PFSK-1 (cell line): Measurements from ENCODE around the gene MAPKAPK2.

Source experiments
- FOXP2 ChIP-seq: optimal IDR thresholded peaks from 2 replicates; pipeline ENCODE3; 2011; ENCODE audit warnings: borderline replicate concordance, control low read depth, inconsistent platforms; ENCODE audit not compliant: insufficient read depth; ENCODE audit errors: extremely low read length, extremely low read depth
- POLR2AphosphoS5 ChIP-seq: IDR thresholded peaks from 2 replicates; pipeline ENCODE4 v1.6.1; 2012; ENCODE audit warnings: low read depth, mild to moderate bottlenecking, control low read depth, low read length, moderate library complexity
- SIN3A ChIP-seq: IDR thresholded peaks from 2 replicates; pipeline ENCODE4 v1.6.1; 2012; ENCODE audit warnings: mild to moderate bottlenecking, low read length, moderate library complexity, borderline replicate concordance; ENCODE audit not compliant: insufficient read depth
- TAF1 ChIP-seq: IDR thresholded peaks from 2 replicates; pipeline ENCODE4 v1.6.1; 2012; ENCODE audit warnings: low read length, control low read depth, borderline replicate concordance; ENCODE audit not compliant: insufficient read depth
- TF ChIP-seq, protein P1 (sequence below), 2 experiments: IDR thresholded peaks; 2 replicates each; pipeline versions ENCODE4 v1.6.1 to v1.8.0; 2011 to 2012; ENCODE audit warnings: low read depth in 2 of 2, low read length in 2 of 2, control low read depth in 1 of 2, inconsistent platforms in 1 of 2, mild to moderate bottlenecking in 1 of 2, moderate library complexity in 1 of 2; ENCODE audit not compliant: insufficient read depth in 1 of 2

The MAPKAPK2 gene

DNA sequence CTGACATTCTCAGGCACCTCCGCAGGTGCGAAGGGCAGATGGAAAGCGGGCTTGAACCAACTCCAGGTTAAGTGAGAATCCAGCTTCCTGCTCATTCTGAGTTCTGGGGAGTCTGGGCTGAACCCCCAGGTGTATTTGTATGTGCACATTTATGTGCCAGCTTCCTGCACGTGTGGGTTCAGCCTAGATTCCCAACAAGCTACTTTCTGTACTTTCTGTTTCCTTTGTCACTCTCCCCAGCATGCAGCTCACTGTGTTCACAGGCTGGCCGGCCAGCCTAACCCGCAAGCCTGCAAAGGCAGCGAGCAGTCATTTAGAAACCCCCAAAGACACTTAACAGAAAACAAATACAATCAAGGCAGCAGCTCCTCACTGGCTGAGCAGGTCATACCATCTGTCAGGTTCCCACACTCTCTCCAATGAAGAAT, 84.6 kb downstream of the MAPKAPK2 start:
- TF ChIP-seq FOXP2, result no peak
- no peak for TF ChIP-seq POLR2AphosphoS5
- TF ChIP-seq, protein P1, sequence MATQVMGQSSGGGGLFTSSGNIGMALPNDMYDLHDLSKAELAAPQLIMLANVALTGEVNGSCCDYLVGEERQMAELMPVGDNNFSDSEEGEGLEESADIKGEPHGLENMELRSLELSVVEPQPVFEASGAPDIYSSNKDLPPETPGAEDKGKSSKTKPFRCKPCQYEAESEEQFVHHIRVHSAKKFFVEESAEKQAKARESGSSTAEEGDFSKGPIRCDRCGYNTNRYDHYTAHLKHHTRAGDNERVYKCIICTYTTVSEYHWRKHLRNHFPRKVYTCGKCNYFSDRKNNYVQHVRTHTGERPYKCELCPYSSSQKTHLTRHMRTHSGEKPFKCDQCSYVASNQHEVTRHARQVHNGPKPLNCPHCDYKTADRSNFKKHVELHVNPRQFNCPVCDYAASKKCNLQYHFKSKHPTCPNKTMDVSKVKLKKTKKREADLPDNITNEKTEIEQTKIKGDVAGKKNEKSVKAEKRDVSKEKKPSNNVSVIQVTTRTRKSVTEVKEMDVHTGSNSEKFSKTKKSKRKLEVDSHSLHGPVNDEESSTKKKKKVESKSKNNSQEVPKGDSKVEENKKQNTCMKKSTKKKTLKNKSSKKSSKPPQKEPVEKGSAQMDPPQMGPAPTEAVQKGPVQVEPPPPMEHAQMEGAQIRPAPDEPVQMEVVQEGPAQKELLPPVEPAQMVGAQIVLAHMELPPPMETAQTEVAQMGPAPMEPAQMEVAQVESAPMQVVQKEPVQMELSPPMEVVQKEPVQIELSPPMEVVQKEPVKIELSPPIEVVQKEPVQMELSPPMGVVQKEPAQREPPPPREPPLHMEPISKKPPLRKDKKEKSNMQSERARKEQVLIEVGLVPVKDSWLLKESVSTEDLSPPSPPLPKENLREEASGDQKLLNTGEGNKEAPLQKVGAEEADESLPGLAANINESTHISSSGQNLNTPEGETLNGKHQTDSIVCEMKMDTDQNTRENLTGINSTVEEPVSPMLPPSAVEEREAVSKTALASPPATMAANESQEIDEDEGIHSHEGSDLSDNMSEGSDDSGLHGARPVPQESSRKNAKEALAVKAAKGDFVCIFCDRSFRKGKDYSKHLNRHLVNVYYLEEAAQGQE (IDR thresholded peaks at IDR 0.05; ENCODE audit: insufficient read depth in 1 of 2, low read depth in 2 of 2, low read length in 2 of 2), result no peak
- no peak for TF ChIP-seq SIN3A
- TF ChIP-seq TAF1, result no peak

GRCh38 chr1:206770531-206771337, 86.0 kb downstream of the MAPKAPK2 start, which contains the start of gene IL19:
Gene IL19, plus strand, starts transcription at chr1:206770773. Its CDS starts 65,890 bp downstream, at chr1:206836663.
- no peak for TF ChIP-seq POLR2AphosphoS5
- no peak for TF ChIP-seq FOXP2
- TF ChIP-seq, protein P1 (IDR thresholded peaks at IDR 0.05; ENCODE audit: insufficient read depth in 1 of 2, low read depth in 2 of 2, low read length in 2 of 2), result no peak
- no peak for TF ChIP-seq TAF1
- no peak for TF ChIP-seq SIN3A

GRCh38 chr1:206771338-206771692, 86.6 kb downstream of the MAPKAPK2 start:
- TF ChIP-seq TAF1, result no peak
- TF ChIP-seq SIN3A, result no peak
- no peak for TF ChIP-seq FOXP2
- TF ChIP-seq POLR2AphosphoS5, result no peak
- TF ChIP-seq, protein P1 (IDR thresholded peaks at IDR 0.05; ENCODE audit: insufficient read depth in 1 of 2, low read depth in 2 of 2, low read length in 2 of 2), result no peak

- TF ChIP-seq FOXP2 (no peak), TAF1 (no peak), POLR2AphosphoS5 (no peak), SIN3A (no peak)
- TF ChIP-seq, protein P1 (IDR thresholded peaks at IDR 0.05; ENCODE audit: insufficient read depth in 1 of 2, low read depth in 2 of 2, low read length in 2 of 2), result no peak
Observed at GRCh38 chr1:206772243-206772937, 87.7 kb downstream of the MAPKAPK2 start, which contains the start of gene IL10. Gene IL10, minus strand, starts transcription at chr1:206772494. Its CDS starts 59 bp downstream, at chr1:206772435.
